GM19438 (cell line): ENCODE results near the gene SLAMF6.

Experiments used
- ATAC-seq: cut with Tn5 transposase; IDR thresholded peaks from one replicate; pipeline ENCODE4 v1.9.1; 2021; ENCODE audit warnings: low read depth; ENCODE audit not compliant: unreplicated experiment

SLAMF6 gene

DNA sequence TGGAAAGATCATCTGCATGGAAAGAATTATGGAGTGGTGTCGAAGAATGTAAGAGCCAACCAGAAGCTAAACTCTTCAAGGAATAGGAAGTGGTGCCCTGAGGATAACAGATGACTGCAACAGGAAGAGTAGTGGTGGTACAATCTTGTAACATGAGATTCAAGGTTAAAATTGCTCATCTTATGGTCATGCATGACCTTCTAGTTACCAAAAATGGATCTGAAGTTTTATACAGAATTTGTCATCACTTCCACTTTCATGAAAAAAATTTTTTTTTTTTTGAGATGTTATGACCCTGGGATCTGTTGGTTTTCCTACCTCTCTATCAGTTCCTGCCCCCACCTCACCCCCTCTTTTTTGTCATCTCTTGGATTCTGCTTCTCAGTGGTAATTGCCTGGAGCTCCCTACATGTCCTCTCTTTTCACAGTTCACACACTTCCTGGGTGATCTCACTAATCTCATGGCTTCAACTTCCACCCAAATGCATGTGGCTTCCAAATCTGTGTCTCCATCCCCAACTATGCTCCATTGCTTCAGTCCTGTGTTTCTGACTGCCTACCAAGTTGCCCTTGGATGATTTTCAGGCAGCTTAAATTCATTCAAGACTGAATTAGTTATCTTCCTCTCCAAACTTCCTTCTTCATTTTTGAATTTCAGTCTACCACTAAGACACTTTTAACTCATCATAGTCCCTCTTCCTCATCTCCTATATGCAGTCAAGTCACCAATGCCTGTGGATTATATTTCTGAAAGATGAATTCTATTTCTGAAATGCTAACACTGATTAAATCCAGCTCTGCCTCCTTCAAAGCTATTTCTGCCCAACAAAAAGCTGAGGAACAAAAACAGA is 48.4 kb downstream of the SLAMF6 start:
- peak; percentile 75 for ATAC-seq

GRCh38 chr1:160472112-160472511 is 50.9 kb downstream of the SLAMF6 start:
- ATAC-seq: no peak

DNA sequence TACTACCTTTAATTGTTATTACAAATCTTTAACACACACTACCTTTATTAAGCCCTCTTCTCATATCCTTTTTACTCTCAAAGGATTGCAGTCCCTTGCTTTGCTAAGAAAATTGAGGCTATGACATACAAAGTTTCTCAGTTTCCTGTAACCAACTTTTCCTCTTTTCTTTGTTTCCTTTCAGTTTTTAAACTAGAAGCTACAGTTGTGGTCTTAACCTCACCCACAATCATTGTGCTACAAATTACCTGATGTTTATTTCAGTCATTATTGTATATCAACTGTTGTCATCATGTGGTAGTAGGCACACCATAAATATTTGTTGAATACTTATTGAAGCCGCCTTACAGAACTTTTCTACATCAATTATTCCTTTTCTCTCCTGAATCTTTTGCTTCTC is 51.8 kb downstream of the SLAMF6 start:
- no peak for ATAC-seq

GRCh38 chr1:160467576-160467975 is 55.5 kb downstream of the SLAMF6 start:
- ATAC-seq: no peak

GRCh38 chr1:160466961-160467360 is 56.1 kb downstream of the SLAMF6 start:
- no peak for ATAC-seq

DNA sequence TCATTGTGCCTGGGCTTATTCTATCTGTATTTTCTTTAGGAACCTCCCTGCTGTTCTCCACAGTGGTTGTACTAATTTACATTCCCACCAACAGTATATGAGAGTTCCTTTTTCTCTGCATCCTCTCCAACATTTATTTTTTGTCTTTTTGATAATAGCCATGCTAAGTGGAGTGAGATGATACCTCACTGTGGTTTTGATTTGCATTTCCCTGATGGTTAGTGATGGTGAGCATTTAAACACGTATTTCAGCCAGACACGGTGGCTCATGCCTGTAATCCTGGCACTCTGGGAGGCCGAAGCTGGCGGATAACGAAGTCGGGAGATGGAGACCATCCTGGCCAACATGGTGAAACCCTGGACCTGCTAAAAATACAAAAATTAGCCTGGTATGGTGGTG is 57.9 kb downstream of the SLAMF6 start:
- no peak for ATAC-seq

GRCh38 chr1:160460683-160461287 is 62.3 kb downstream of the SLAMF6 start:
- no peak for ATAC-seq

- ATAC-seq: no peak
Measured at GRCh38 chr1:160460214-160460642, 62.8 kb downstream of the SLAMF6 start.

DNA sequence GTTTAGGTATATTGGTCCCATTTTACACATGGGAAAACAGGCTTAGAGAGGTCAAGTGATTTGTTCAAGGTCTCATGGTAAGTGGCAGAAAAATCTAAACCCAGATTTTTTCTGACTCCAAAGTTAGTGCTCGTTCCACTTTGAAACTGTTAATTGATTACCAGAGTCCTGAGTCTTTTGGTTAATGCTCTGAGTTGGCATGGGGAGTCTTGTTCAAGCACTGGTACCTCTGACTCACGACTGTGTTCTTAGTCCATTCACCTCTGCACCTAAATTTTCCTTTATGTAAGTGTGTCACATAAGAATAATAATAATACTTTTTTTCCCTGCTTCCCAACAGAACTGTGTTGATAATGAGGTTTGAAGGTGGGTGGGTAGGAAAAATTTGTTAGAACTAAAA is 63.4 kb downstream of the SLAMF6 start:
- no peak for ATAC-seq

GRCh38 chr1:160459056-160459455 is 64.0 kb downstream of the SLAMF6 start:
- no peak for ATAC-seq

- ATAC-seq: no peak
Measured at GRCh38 chr1:160455153-160455517, 67.9 kb downstream of the SLAMF6 start.

DNA sequence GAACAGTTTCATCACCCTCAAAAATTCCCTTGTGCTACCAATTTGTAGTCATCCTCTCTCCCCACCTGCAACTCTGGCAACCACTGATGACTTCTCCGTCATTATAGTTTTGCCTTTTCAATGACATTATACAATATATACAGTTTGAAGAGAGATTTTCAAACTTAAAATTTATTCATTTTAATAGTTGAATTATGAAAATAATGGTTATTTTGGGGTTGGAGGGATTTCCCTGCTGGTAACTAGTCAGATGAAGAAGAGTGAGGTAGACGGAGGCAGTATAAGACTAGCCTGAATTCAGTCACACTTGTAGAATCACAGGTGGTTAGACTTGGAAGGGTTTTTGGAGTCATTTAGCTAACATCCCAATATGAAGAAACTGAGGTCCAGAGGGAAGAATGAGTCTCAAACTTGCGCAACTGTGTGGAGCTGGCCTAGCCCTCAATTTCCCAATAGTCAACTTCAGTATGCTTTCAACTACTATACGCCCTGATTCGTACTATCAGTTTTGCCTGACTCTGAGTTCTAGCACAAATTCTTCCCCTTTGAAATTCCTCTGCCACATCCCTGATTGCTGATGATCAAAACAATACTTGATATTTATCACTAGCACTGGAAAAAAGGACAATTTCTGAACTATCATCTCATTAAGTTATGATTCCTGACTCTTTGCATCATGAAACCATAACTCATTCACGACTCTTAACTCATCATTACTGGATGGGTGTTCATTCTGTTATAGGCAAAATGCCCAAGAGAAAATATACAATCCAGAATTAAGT is 68.5 kb downstream of the SLAMF6 start:
- no peak for ATAC-seq

DNA sequence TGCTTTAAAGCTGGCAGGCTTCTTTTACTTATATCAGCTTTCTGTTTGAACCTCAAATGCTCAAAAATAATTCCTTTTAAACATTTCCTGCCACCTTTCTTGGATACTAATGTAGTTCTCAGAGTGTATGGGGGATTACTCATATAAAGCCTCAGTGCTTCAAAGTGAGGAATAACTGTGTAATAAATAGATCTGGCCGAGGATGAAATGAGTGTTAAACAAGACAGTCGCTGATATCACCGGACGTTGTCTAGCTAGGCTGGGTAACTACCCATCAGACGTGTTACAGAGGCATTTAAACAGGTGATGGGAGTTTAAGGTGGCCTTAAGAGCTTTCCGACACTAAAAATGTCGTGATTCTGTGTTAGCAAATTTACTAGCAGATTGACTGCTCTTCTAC is 69.6 kb downstream of the SLAMF6 start:
- ATAC-seq: no peak

- no peak for ATAC-seq
Measured at GRCh38 chr1:160451859-160452232, 71.2 kb downstream of the SLAMF6 start.

DNA sequence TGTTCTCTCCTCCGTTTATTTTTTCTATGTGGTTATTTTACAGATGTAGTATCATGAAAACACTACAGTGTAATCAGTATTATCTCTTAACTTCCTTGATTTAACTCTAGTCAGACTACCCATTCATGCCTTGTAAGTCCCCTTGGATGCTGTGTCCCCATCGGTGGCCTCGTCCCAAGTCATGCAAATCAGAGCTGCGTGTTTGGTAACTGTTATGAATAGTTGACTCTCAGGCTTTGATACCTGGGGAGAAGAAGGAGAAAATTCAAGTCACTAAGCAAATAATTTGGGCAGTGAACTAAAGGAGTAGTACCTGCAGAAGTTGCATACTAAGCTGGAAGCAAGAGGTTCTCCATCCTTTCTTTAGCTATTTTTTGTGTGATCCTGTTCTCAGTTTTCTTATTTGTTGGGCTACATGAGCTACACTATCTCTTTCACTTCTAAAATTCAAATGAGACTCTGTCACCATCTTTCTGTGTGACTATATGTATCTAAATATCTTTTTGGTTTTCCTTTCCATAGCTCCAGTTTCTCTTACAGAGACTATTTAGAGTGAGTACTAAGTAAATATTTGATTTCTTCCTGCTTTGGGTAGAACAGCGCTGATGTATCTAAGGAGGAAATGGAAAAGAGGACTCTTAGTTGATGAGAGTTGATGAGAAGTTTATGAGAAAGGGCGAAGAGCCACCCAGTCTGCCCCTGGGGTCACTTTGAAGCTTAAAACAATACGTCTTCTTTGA is 71.8 kb downstream of the SLAMF6 start:
- no peak for ATAC-seq

GRCh38 chr1:160449494-160449893 is 73.6 kb downstream of the SLAMF6 start:
- ATAC-seq: no peak

DNA sequence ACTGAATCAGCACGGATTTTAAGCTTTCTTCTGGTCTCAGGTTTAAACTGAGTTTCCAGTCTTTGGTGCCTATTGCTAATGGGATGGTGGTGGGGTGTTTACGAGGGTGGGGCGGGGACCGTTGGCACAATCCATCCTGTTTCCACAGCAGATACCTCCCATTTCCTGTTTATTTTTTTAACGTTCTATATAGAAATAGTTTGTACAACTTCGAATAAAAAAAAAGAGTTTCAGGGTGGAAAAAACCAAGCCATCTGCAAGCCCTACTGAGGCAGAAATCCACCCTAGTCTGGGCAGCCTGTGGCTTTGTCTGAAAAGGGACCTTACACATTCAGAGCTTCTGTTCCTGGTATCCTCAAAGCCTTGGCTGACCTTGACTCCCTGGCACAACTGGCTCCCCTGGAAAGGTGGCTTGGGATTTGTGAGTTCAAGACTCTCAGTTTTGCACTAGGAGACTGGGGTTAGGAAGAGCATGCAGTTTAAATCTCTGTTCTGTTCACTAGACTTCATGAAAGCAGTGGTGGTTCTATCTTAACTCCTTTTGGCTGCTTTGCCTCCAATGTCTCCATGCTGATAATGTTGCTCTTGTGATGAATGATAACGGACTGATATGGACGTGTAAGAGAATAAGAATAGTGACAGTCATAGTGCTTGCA is 76.0 kb downstream of the SLAMF6 start:
- ATAC-seq: no peak

DNA sequence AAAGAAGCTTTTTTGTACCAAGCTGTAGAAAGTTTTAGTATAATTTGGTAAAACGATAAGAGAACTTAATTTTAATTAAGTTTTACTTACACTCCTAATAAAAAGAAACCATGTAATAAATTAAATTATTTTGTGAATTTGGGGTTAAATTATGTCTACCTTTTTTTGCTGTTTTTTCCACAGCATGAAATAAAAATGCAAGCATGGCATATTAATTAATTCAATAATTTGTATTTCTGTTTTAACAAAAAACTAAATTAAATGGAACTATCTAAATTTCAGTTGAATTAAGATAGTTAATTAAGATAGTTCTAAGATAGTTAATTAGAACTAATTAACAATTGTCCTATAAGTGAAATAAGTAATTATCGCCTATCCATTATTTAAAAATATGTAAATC is 83.3 kb downstream of the SLAMF6 start:
- ATAC-seq: no peak

GRCh38 chr1:160438935-160439334 is 84.1 kb downstream of the SLAMF6 start:
- ATAC-seq: no peak

GRCh38 chr1:160438317-160438918 is 84.6 kb downstream of the SLAMF6 start:
- no peak for ATAC-seq
